HG03520 (cell line): ENCODE measurements around the gene TRMT1.
A peak's percentile ranks its signal among the peaks of the same experiment; 100 is the strongest.

Experiments
- ATAC-seq: cut with Tn5 transposase; IDR thresholded peaks from one replicate; pipeline ENCODE4 v1.9.1; 2021; ENCODE audit warnings: mild to moderate bottlenecking, moderate library complexity; ENCODE audit not compliant: unreplicated experiment

The TRMT1 gene

GRCh38 chr19:13127811-13128575 is 11.5 kb upstream of the TRMT1 start:
- no peak for ATAC-seq

- no peak for ATAC-seq
Measured at GRCh38 chr19:13127051-13127450, 10.5 kb upstream of the TRMT1 start.

GRCh38 chr19:13122980-13123957 is 6.7 kb upstream of the TRMT1 start:
- no peak for ATAC-seq

- ATAC-seq, result no peak
Measured at GRCh38 chr19:13122275-13122878, 5.8 kb upstream of the TRMT1 start.

GRCh38 chr19:13121551-13122274 is 5.2 kb upstream of the TRMT1 start:
- ATAC-seq, result no peak

- ATAC-seq, result no peak
Measured at GRCh38 chr19:13120817-13121216, 4.3 kb upstream of the TRMT1 start.

- no peak for ATAC-seq
Measured at GRCh38 chr19:13120031-13120430, 3.5 kb upstream of the TRMT1 start.

GRCh38 chr19:13119627-13120026 is 3.1 kb upstream of the TRMT1 start:
- no peak for ATAC-seq

- peak; percentile 2 for ATAC-seq
Measured at GRCh38 chr19:13118424-13119193, 2.1 kb upstream of the TRMT1 start.

GRCh38 chr19:13117772-13118423 is 1.4 kb upstream of the TRMT1 start, which contains the start of gene NACC1:
Gene NACC1 (plus strand): TSS chr19:13118264. CDS start chr19:13135208, 16,944 bp downstream.
- peak; percentile 53 for ATAC-seq

GRCh38 chr19:13117176-13117771 is 734 bp upstream of the TRMT1 start:
- ATAC-seq, result no peak

- ATAC-seq, result no peak
Measured at GRCh38 chr19:13115936-13116281, 631 bp downstream of the TRMT1 start.

- no peak for ATAC-seq
Measured at GRCh38 chr19:13112555-13112954, 4.0 kb downstream of the TRMT1 start.

GRCh38 chr19:13110099-13110610 is 6.4 kb downstream of the TRMT1 start:
- ATAC-seq, result no peak

GRCh38 chr19:13109361-13110098 is 7.0 kb downstream of the TRMT1 start:
- ATAC-seq, result no peak

GRCh38 chr19:13104848-13105711 is 11.5 kb downstream of the TRMT1 start:
- no peak for ATAC-seq

- ATAC-seq, result no peak
Measured at GRCh38 chr19:13104360-13104847, 12.1 kb downstream of the TRMT1 start.
